Measurements from ENCODE around the gene MUSTN1.

DNA sequence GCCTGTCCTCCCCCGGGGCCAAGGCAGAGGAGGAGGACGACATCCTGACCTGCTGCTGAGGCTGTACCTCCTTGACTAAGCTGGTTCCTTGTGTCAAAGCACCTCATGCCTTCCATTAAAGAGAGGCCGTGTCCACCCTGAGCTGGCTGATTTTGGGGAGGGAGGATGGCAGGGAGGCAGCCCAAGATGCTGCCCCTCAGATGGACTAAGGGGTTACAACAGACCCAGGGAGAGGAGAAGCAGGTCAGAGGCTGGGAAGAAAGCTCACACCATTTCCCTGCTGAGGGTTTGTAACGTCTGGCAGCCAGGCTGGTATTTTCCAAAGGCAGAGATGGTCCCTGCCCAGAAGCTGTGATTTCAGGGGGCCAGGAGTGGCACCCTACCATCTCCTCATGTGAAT, 42.9 kb downstream of the MUSTN1 start:
- TF ChIP-seq, protein P1, sequence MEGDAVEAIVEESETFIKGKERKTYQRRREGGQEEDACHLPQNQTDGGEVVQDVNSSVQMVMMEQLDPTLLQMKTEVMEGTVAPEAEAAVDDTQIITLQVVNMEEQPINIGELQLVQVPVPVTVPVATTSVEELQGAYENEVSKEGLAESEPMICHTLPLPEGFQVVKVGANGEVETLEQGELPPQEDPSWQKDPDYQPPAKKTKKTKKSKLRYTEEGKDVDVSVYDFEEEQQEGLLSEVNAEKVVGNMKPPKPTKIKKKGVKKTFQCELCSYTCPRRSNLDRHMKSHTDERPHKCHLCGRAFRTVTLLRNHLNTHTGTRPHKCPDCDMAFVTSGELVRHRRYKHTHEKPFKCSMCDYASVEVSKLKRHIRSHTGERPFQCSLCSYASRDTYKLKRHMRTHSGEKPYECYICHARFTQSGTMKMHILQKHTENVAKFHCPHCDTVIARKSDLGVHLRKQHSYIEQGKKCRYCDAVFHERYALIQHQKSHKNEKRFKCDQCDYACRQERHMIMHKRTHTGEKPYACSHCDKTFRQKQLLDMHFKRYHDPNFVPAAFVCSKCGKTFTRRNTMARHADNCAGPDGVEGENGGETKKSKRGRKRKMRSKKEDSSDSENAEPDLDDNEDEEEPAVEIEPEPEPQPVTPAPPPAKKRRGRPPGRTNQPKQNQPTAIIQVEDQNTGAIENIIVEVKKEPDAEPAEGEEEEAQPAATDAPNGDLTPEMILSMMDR (optimal IDR thresholded peaks at IDR 0.05 in 1 of 3, IDR thresholded peaks at IDR 0.05 in 1 of 3, conservative IDR thresholded peaks at IDR 0.05 in 1 of 3; ENCODE audit: extremely low read depth in 1 of 3, insufficient read depth in 2 of 3, low read length in 3 of 3) = no peak
- TF ChIP-seq EZH2 (IDR thresholded peaks at IDR 0.05; ENCODE audit: low read length) = no peak

Measured in keratinocyte (primary cell).